Activated naive CD4-positive, alpha-beta T cell treated with anti-CD3 and anti-CD28 coated beads, Interleukin-2, amount 10 ng/mL, durations not matched to agents 5 hours and 36 hours (primary cell): ENCODE data around the gene LMAN1L. TPM values are rescaled to one million over a fixed set of nuclear protein-coding genes. Genes with fewer than 3 reads are reported as not detected.
A peak's percentile ranks its signal among the peaks of the same experiment; 100 is the strongest.

Source experiments
- microRNA-seq: library from miRNA; unstranded; fragments of <30 nt; microRNA quantifications from one replicate; pipeline ENCODE4 v1.2.0, GENCODE V29; 2022; ENCODE audit warnings: borderline microRNAs expressed, borderline replicate concordance
- total RNA-seq, 2 experiments: library from RNA; stranded (reverse); gene quantifications; one replicate each; pipeline ENCODE4 v1.2.3, GENCODE V29; 2021

Gene LMAN1L
- total RNA-seq, result under 1 TPM; 0.38 to 0.67 TPM

DNA sequence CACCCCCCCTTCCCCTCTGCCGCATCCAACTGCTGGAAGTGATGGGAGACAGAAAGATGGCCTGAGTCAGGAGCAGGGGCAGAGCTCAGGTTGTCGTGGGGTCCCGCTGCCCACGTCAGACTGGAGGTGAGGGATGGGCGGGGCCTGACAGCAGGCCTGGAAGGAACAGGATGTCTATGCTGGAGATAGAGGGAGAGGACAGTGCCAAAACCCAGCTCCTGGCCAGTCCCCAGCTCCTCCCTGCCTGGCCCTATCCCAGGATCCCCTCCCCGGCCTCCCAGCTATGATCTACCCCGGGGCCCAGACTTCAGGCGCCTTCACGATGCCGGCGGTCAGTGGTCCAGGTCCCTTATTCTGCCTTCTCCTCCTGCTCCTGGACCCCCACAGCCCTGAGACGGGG lies at the start of gene LMAN1L:
LMAN1L (plus strand) TSS at position 303 of the 400 bp plus-strand sequence; CDS start at position 323, 20 bp downstream.

DNA sequence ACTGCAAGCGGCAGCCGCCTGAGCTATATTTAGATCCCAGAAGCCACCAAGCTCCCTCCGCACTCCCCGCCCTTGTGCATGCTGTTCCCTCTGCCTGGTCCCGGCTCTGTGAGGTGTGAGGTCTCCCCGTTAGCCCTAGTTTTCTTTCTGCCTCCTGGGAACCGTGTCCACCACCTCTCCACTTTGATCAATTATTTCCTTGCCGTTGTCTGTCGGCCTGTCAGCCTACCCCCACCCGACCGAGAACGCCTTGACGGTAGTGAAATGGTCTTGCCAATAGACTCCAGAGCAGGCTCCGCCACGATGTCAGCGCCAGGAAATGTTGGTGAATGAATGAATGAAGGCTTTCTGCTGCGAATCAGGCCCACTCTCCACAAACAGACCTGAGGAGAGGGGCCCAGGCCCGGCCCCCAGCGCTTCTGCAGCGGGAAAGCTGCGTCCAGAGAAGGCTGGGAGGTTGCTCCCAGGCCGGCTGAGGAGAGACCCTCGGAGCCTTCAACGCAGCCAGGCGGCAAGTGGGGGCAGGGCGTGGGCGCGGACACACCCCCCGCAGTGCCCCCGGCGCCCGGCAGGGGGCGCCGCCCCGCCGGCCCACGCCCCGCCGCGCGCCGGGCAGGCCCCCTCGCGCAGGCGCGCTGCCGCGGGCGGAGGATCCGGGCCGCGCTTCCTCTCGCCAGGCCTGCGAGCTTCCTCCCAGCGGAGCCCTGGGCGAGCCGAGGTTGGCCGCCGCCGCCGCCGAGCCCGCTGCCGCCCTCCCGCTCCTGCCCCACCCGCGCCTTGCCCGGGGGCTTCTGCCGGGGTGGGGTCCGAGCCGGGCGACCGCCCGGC lies 31.0 kb upstream of the LMAN1L start, which contains the start of gene CSK:
CSK (plus strand) TSS at position 650 of the 828 bp plus-strand sequence. CDS start 16,218 bp downstream, outside the sequence.

DNA sequence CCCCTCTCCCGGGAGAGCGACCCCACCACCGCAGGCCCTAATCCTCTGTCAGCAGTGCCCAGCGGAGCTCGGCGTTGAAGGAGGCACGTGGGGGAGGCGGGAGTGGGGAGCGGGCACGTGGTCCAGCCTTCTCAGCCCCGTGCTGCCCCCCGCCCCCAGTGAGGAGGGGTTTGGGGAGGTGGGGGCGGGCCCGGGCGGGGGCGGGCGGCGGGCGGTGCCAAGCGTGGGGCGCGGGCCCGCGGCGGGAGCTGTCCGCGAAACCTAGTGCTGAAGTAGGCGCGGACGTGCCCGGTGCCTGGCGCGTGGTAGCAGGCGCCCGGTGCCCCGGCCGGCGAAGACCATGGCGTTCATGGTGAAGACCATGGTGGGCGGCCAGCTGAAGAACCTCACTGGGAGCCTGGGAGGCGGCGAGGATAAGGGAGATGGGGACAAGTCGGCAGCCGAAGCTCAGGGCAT lies 13.8 kb downstream of the LMAN1L start, which contains the start of gene CPLX3:
CPLX3 (plus strand) TSS at position 264 of the 456 bp plus-strand sequence; CDS start at position 341, 77 bp downstream.

DNA sequence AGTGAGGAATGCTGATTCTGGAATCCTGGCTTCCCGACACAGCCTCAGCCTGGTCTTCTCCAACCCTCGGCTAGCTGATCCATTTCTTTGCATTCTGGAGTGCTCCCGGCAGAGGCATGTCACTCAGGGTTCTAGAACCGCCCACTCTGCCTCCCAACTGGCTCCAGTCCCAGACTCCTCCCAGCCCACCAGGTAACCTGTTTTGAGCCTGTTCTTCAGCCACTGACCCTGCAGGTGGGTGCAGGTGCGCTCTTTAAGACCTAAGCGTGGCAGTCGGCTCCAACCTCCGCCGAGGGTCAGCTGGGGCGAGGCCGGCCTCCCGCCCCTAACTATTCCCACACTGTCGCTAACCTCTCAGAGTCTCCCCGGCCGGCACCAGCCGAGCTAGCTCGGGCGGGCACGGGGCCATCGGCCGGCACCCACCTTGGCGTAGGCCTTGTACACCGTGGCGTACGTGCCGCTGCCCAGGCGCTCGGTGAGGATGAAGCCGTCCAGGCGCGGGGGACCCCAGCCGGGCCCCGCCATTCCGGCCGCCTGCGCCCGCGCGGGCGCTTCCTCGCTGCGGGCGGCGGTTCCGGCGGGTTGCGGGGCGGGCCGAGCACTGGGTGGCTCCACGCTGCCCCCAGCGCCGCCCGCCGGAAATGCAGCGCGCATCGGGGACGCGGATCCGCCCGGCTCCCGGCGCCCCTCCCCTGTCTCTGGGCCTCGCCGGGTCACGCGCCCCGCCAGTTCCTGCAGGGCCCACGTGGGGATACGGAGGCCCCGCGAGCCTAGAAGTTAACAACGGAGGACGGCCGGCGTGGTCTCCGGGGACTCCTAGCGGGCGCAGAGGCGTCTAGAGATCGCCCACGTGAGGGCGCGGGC lies 30.2 kb downstream of the LMAN1L start, which contains the start of gene ULK3:
ULK3 (minus strand) TSS at position 576 of the 864 bp plus-strand sequence; CDS start at position 525, 51 bp downstream.

DNA sequence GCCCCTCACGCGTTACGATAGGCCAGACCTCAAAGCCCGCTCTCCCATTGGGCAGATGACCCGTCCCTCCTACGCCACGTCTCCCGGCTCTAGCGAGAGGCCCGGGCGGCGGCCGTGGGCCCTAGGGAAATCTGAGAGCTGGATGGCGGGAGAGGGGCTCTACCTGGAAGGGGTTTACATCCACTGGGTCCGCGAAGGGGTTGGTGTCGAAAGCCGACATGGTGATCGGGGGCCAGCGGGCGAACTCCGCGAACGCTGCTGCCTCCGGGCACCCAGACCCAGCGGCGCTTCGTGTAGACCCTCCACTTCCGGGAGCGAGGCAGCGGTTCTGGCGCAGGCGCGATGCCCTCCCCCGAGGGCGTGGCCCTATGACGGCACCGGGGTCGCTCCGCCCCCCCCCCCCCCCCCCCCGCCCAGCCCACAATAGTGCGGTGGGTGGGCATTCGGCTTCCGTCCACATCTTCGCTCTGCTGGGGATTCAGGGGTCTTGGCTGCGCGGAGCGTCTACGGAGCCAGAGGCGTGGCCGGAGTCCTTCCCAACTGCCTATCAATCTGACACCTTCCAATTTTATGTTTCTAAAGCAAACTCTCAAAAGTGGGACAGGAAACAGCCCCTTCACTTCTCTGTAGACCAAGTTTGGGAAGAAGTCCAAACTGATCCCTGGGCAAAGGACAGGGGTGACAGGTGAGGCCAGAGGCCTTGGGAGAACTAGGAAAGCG lies 60.6 kb downstream of the LMAN1L start, which contains the start of gene SCAMP2:
SCAMP2 (minus strand) TSS at position 330 of the 720 bp plus-strand sequence; CDS start at position 220, 110 bp downstream.

Small RNA genes lying within 50 kb of the gene (microRNA-seq; reads per million reads assigned to microRNA genes)
- not detected for gene MIR4513
- 2.3 reads per million, percentile 6 among the genes with 10 or more reads in this experiment for gene MIR6882

Other genes starting within 250 kb of the LMAN1L start
- 100 to 1,000 TPM; 122 to 125 TPM for gene CLK3, start 197.0 kb upstream of the LMAN1L start, total RNA-seq
- 10 to 100 TPM; 37.0 to 38.7 TPM for gene EDC3, start 116.8 kb upstream of the LMAN1L start, total RNA-seq
- gene CYP1A1, start 87.3 kb upstream of the LMAN1L start, total RNA-seq, result 1 to 10 TPM; 5.6 to 6.0 TPM
- gene CYP1A2, start 64.0 kb upstream of the LMAN1L start, total RNA-seq, result not detected
- 100 to 1,000 TPM; 313 to 324 TPM for gene CSK, start 30.8 kb upstream of the LMAN1L start, total RNA-seq
- gene CPLX3, start 13.8 kb downstream of the LMAN1L start, total RNA-seq, result under 1 TPM in 1 of 2 experiments, not detected in 1; 0.12 TPM
- gene ULK3, start 30.3 kb downstream of the LMAN1L start, total RNA-seq, result 10 to 100 TPM; 67.0 to 71.4 TPM
- 100 to 1,000 TPM; 106 to 111 TPM for gene SCAMP2, start 60.5 kb downstream of the LMAN1L start, total RNA-seq
- gene MPI, start 77.2 kb downstream of the LMAN1L start, total RNA-seq, result 10 to 100 TPM; 94.1 to 99.3 TPM
- gene FAM219B, start 94.0 kb downstream of the LMAN1L start, total RNA-seq, result 10 to 100 TPM; 83.6 to 89.5 TPM
- gene COX5A, start 125.2 kb downstream of the LMAN1L start, total RNA-seq, result 100 to 1,000 TPM; 209 to 216 TPM
- 1 to 10 TPM; 5.5 to 5.7 TPM for gene RPP25, start 143.9 kb downstream of the LMAN1L start, total RNA-seq
- under 1 TPM; 0.23 to 0.24 TPM for gene SCAMP5, start 182.7 kb downstream of the LMAN1L start, total RNA-seq
- 10 to 100 TPM; 16.2 to 16.8 TPM for gene PPCDC, start 210.8 kb downstream of the LMAN1L start, total RNA-seq